Type B pancreatic cell (in vitro differentiated cells): ENCODE measurements around the gene CARS1. TPM values are rescaled to one million over a fixed set of nuclear protein-coding genes. Genes with fewer than 3 reads are reported as not detected.

Experiments
- DNase-seq: peaks from one replicate; pipeline ENCODE4 v3.0.0; 2021; ENCODE audit warnings: mixed read lengths; ENCODE audit not compliant: unreplicated experiment; ENCODE audit errors: extremely low spot score
- H3K27ac Mint-ChIP-seq: 2 replicates; pipeline ENCODE4 v1.8.0; 2021; ENCODE audit warnings: mild to moderate bottlenecking, mixed read lengths
- H3K27me3 Mint-ChIP-seq: 2 replicates; pipeline ENCODE4 v1.8.0; 2021; ENCODE audit warnings: mixed read lengths
- H3K36me3 Mint-ChIP-seq: 2 replicates; pipeline ENCODE4 v1.8.0; 2021; ENCODE audit warnings: mixed read lengths
- H3K4me1 Mint-ChIP-seq: one replicate; pipeline ENCODE4 v1.8.0; 2021; ENCODE audit warnings: mixed read lengths; ENCODE audit not compliant: unreplicated experiment
- H3K4me3 Mint-ChIP-seq: 2 replicates; pipeline ENCODE4 v1.8.0; 2021; ENCODE audit warnings: mild to moderate bottlenecking, mixed read lengths
- H3K9me3 Mint-ChIP-seq: 2 replicates; pipeline ENCODE4 v1.8.0; 2021; ENCODE audit warnings: mixed read lengths
- CTCF ChIP-seq: fragments of 200-600 bp; sonication (generic); conservative IDR thresholded peaks from 2 replicates; pipeline ENCODE4 v1.5.0; 2021; ENCODE audit warnings: antibody characterized with exemption, mild to moderate bottlenecking
- total RNA-seq: library from RNA; stranded (reverse); gene quantifications from 2 replicates; pipeline ENCODE4 v1.2.1, GENCODE V29; 2021; ENCODE audit warnings: low replicate concordance

CARS1 gene
- total RNA-seq, 1 donor from 2014 or later = 38.9 TPM

- no peak for TF ChIP-seq CTCF
- Mint-ChIP-seq H3K4me3 (no peak overlapping the region), H3K36me3 (peaks cover 6% of the 10 kb centered on the region), H3K27me3 (no peaks in the 10 kb centered on the region), H3K9me3 (no peaks in the 10 kb centered on the region), H3K4me1 (no peaks in the 10 kb centered on the region), H3K27ac (peak overlapping the region; percentile 50)
- no peak for DNase-seq
Measured at GRCh38 chr11:3042496-3043314, 14.5 kb downstream of the CARS1 start.

GRCh38 chr11:3041699-3042441, 15.4 kb downstream of the CARS1 start:
- H3K36me3 Mint-ChIP-seq = peaks cover 11% of the 10 kb centered on the region
- no peak for TF ChIP-seq CTCF
- no peaks in the 10 kb centered on the region for H3K9me3 Mint-ChIP-seq
- no peak overlapping the region for H3K27ac Mint-ChIP-seq
- DNase-seq = no peak
- no peaks in the 10 kb centered on the region for H3K4me1 Mint-ChIP-seq
- H3K27me3 Mint-ChIP-seq = no peaks in the 10 kb centered on the region
- H3K4me3 Mint-ChIP-seq = no peak overlapping the region

GRCh38 chr11:3040881-3041280, 16.3 kb downstream of the CARS1 start:
- H3K27me3 Mint-ChIP-seq = no peaks in the 10 kb centered on the region
- peaks cover 11% of the 10 kb centered on the region for H3K36me3 Mint-ChIP-seq
- no peak for DNase-seq
- H3K9me3 Mint-ChIP-seq = no peaks in the 10 kb centered on the region
- H3K4me3 Mint-ChIP-seq = no peak overlapping the region
- no peaks in the 10 kb centered on the region for H3K4me1 Mint-ChIP-seq
- no peak for TF ChIP-seq CTCF
- H3K27ac Mint-ChIP-seq = no peak overlapping the region

- Mint-ChIP-seq H3K9me3 (no peaks in the 10 kb centered on the region), H3K4me1 (no peaks in the 10 kb centered on the region), H3K27ac (no peak overlapping the region), H3K4me3 (no peak overlapping the region), H3K36me3 (peaks cover 11% of the 10 kb centered on the region), H3K27me3 (no peaks in the 10 kb centered on the region)
- no peak for TF ChIP-seq CTCF
- no peak for DNase-seq
Measured at GRCh38 chr11:3037945-3038271, 19.3 kb downstream of the CARS1 start.

- Mint-ChIP-seq H3K4me3 (no peak overlapping the region), H3K27ac (peak overlapping the region; percentile 28), H3K9me3 (no peaks in the 10 kb centered on the region), H3K4me1 (no peaks in the 10 kb centered on the region), H3K36me3 (peaks cover 16% of the 10 kb centered on the region), H3K27me3 (no peaks in the 10 kb centered on the region)
- peak; percentile 80 for DNase-seq
- peak; percentile 86 for TF ChIP-seq CTCF
Measured at GRCh38 chr11:3037040-3037944, 19.9 kb downstream of the CARS1 start.
